ENCODE results near the gene SPATS2L.
A peak's percentile ranks its signal among the peaks of the same experiment; 100 is the strongest.

Gene SPATS2L

DNA sequence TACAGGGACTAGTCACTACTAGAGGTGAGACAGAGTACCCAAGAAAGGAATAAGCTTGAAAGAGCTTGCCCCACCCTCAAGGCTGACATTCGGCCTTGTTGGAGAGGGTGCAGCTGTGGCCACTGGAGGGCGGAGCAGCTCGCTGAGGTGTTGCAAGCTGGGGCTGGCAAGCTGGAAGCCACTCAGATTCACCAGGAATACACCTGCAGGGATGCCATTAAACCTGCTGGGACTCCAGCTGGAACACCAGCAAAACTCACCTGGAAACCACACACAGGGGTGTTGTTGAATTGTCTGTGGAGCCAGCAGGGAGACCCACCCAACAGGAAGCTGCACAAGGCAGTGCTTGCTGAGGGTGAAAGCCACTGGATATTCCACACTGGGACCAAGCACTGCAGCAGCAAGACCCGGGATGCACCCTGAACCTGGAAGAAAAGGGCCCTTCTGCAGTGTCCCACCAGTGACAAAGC lies 177.3 kb downstream of the SPATS2L start:
- ChIA-PET CTCF (interaction anchor here (0.5 to 1.6 kb wide), 11 partner anchors 10 to 510 kb away, joined by 3 to 12 read pairs (median 5); no protein-coding TSS in a partner anchor), POLR2A (ENCODE audit: low non-redundant PET) (interaction anchor here (0.5 kb wide), 1 partner anchor 533 kb away, joined by 3 read pairs; no protein-coding TSS in a partner anchor)
- no peak overlapping the region for H3K27ac ChIP-seq
- DNase-seq (ENCODE audit: low spot score) = peak; percentile 53
- TF ChIP-seq CTCF (conservative IDR thresholded peaks at IDR 0.05; ENCODE audit: low read depth) = peak; percentile 63

- H3K27ac ChIP-seq = no peak overlapping the region
- POLR2A ChIA-PET (ENCODE audit: low non-redundant PET) = no interaction called here
- CTCF ChIA-PET = interaction anchor here (0.6 to 1.6 kb wide), 4 partner anchors 9 to 230 kb away, joined by 3 to 4 read pairs (median 3); no protein-coding TSS in a partner anchor
- no peak for DNase-seq (ENCODE audit: low spot score)
- no peak for TF ChIP-seq CTCF (conservative IDR thresholded peaks at IDR 0.05; ENCODE audit: low read depth)
These were observed 178.4 kb downstream of the SPATS2L start for GRCh38 chr2:200484934-200485333.

- CTCF ChIA-PET = interaction anchor here (0.6 kb wide), 1 partner anchor 248 kb away, joined by 3 read pairs; no protein-coding TSS in a partner anchor
- TF ChIP-seq CTCF (conservative IDR thresholded peaks at IDR 0.05; ENCODE audit: low read depth) = no peak
These were observed 180.0 kb downstream of the SPATS2L start for GRCh38 chr2:200486529-200486928.

DNA sequence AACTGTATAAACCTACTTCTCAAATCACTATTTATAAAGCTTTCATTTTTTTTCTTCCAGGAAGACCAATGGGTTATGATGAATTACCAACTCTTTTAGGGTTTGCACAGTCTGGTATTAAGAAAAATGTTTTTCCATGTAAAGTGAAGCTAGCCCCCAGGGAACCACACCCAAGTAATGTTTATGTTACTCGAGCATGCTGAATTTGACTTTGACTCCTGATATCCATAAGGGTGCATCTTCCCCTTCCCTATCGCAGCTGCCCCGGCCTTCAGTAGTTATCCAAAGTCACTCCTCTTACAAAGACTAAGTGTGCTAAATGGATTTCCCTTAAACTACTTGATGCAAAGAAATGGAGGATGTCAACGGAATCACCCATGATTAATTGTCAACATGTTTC lies 181.7 kb downstream of the SPATS2L start:
- CTCF ChIA-PET = no interaction called here
- H3K27ac ChIP-seq = no peak overlapping the region
- DNase-seq (ENCODE audit: low spot score) = no peak
- POLR2A ChIA-PET (ENCODE audit: low non-redundant PET) = no interaction called here
- TF ChIP-seq CTCF (conservative IDR thresholded peaks at IDR 0.05; ENCODE audit: low read depth) = no peak

More at GRCh38 chr2:200486529-200486928, 180.0 kb downstream of the SPATS2L start:
- H3K27ac ChIP-seq = no peak overlapping the region
- no peak for DNase-seq (ENCODE audit: low spot score)
- POLR2A ChIA-PET (ENCODE audit: low non-redundant PET) = no interaction called here

DNA sequence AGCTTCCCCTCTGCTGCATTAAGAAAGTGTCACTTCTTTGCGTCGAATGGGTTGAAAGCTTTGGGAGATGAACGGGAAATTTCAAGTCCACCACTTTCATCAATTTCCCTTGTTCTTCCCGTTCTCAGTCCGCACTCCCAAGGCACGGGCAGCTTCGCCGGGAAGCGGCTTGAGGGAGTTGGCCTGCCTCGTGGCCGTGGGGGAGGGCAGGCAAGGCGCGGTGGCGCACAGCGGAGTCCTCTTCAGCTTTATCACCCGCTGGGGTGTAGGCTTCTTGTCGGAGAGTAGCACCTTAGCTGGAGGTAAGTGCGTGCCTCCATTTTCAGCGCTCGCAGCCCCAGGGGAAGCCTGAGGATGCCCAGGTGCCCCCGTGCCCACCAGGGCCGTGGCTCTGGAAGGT lies 183.5 kb downstream of the SPATS2L start:
- ChIA-PET POLR2A (ENCODE audit: low non-redundant PET) (no interaction called here), CTCF (no interaction called here)
- TF ChIP-seq CTCF (conservative IDR thresholded peaks at IDR 0.05; ENCODE audit: low read depth) = no peak
- H3K27ac ChIP-seq = no peak overlapping the region
- DNase-seq (ENCODE audit: low spot score) = no peak

DNA sequence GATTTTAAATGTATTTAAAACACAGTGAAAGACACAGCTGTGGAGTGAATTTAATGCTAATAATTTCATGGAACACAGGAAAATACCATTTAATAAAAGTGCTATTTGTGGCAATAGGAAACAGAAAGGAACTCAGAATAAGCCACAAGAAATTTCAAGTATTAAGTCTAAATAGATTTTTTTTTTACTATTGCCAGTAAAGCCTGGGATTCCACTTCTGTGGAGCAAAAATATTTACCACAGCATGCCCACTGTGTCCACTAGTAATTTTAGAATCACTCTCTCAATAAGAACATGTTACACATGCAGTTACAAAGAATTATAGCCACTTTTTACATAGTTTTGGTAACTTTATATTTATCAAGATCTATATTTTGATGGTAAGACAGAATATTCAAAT lies 186.2 kb downstream of the SPATS2L start:
- CTCF ChIA-PET = interaction anchor here (0.7 to 1.2 kb wide), 4 partner anchors 8 to 220 kb away, joined by 3 to 4 read pairs (median 3); partner anchors contain the start of gene KCTD18
- H3K27ac ChIP-seq = no peak overlapping the region
- DNase-seq (ENCODE audit: low spot score) = no peak
- TF ChIP-seq CTCF (conservative IDR thresholded peaks at IDR 0.05; ENCODE audit: low read depth) = no peak
- POLR2A ChIA-PET (ENCODE audit: low non-redundant PET) = no interaction called here

Data from RWPE1 (cell line).